ENCODE data around the gene TANC1.

The TANC1 gene

GRCh38 chr2:158962074-158962473 lies 6.4 kb upstream of the TANC1 start:
- no peak for DNase-seq (ENCODE audit: low read depth in 2 of 2)

DNA sequence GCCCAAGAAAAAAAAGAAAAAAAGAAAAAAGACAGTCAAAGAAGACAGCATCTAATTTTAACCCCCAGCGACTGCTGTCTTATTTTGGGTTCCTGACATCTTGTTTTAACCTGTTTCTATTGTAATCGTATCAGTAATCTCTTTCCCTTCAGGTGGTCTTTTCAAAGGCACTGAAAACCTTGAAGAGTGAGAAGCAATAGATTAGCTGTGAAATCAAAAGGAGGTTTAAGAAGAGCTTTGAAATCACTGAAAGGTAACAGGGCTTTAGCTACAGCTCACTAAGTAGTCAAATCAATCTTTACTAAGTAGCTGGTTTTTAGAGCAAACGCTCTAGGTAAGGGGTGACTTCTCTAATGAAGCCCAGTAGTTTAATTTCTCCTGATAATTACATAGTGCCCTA lies 5.4 kb upstream of the TANC1 start:
- no peak for DNase-seq (ENCODE audit: low read depth in 2 of 2)

- no peak for DNase-seq (ENCODE audit: low read depth in 2 of 2)
Observed at GRCh38 chr2:158965107-158965506, 3.3 kb upstream of the TANC1 start.

GRCh38 chr2:158965641-158966040 lies 2.8 kb upstream of the TANC1 start:
- DNase-seq (ENCODE audit: low read depth in 2 of 2), result no peak

GRCh38 chr2:158966312-158966711 lies 2.1 kb upstream of the TANC1 start:
- no peak for DNase-seq (ENCODE audit: low read depth in 2 of 2)

DNA sequence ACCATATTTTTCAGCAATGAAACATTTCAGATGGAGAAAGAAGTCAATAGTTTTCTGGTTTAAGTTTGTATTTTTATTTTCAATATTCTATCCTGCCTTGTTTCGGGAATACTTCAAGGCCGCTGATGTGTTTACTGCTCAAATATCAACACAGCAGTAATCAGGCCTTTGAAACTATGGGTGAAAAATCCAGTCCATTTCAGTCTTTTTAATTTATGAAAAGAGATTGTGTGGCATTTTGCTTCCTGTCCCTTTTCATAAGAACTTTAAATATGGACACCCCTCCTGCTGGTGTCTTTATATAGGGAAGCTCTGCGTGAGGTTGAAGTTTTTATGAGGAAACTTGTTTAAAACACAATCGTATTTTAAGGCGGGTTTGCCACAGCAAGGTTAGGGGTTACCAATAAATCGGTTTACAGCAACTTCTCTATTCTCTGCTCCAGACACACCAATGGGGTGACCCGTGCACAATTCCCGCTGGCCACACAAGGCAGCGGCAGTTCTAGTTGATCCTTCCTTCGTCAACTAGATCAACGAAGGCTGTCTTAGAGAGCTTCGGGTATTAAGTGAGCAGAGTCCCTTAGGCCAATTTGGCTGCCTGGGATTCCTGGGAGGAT lies 1.2 kb upstream of the TANC1 start:
- no peak for DNase-seq (ENCODE audit: low read depth in 2 of 2)

- DNase-seq (ENCODE audit: low read depth in 2 of 2), result no peak
Observed at GRCh38 chr2:158967731-158968395, 577 bp upstream of the TANC1 start.

GRCh38 chr2:158969162-158969714 lies 798 bp downstream of the TANC1 start:
- no peak for DNase-seq (ENCODE audit: low read depth in 2 of 2)

- DNase-seq (ENCODE audit: low read depth in 2 of 2), result no peak
Observed at GRCh38 chr2:158969715-158970240, 1.3 kb downstream of the TANC1 start.

DNA sequence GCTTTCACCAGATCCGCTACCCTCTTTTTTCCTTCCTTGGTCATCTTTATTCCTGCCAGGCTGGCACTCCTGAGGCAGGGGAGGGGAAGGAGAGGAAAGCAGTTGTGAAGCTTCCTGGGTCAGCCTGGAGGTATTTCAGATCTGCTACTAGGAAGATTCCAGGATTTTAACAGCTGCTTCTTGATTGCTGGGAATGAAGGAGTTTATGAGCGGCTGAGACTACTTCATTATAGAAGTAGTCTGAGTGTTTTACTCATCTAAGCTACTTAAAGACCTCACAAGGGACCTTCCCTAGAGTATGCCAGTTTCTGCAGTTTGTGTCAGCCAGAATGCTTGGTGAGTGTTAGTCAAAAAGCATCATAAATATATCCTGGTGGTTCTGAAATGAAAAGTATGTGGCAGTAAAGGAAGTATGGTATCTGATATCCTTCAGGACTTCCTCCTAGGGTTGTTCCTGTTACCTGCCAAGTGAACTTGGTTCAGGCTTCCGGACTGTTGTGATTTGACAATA lies 1.9 kb downstream of the TANC1 start:
- no peak for DNase-seq (ENCODE audit: low read depth in 2 of 2)

DNA sequence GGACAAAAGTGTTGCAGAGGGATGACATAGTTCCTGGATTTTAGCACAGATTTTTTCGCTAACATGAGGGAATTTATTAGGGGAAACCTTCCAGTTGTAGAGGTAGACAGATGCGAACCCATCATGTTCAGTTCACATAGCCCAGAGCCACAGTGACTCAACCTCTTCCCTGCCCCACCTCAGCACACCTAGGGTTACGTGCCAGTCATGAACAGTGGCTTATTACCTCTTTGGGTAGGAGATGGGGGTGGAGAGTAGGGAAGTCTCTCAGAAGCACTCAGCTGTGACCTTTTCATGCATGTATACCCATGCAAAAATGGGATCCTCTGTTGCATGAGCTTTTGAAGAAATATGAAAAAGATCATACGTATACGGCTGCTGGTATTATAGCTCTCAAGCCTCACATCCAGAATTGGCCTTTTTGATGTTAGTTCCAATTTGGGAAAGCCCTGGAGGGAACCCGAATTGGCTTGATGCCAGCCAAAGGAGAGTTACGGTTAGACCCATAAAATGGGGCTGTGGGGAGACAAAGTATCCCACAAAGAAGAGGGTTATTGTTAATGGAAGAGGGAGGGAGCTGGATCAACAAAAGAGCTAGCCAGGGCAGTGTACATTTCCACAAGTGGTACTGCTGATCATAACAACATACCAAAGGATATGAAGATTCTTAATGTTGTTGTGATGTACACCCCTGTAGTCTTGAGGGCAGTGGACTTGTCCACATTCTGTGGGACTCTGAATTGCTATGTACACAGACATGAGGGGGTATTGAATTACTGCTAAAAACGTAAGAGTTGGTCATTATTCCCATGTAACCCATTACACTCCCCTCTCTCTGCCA lies 4.9 kb downstream of the TANC1 start:
- DNase-seq (ENCODE audit: low read depth in 2 of 2), result no peak

DNA sequence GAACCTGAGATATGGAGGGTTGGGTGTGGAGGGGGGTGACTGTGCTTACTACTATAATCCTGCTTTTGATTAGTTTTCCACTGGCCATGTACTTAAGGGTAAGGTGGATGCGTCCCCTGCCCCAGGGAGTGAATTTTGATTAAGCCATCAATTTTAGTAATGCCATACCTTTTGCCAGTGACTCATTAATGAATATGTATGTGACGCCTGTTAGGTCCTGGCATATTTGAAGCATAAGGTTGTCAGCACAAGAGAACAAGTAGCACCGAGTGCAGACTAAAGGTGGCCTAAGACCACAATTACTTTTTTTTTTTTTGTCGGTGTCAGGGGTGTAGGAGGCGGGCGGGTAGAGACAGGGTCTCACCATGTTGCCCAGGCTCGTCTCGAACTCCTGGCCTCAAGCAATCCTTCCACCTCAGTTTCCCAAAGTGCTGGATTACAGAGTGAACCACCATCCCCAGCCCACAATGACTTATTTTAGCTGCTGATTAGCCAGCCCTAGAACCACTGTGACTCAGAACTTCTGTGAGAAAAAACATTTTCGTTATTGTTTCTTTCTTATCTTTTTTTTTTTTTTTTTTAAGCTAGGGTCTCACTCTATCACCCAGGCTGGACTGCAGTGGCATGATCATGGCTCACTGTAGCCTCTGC lies 7.0 kb downstream of the TANC1 start:
- DNase-seq (ENCODE audit: low read depth in 2 of 2), result no peak

GRCh38 chr2:158979772-158980171 lies 11.3 kb downstream of the TANC1 start:
- no peak for DNase-seq (ENCODE audit: low read depth in 2 of 2)

DNA sequence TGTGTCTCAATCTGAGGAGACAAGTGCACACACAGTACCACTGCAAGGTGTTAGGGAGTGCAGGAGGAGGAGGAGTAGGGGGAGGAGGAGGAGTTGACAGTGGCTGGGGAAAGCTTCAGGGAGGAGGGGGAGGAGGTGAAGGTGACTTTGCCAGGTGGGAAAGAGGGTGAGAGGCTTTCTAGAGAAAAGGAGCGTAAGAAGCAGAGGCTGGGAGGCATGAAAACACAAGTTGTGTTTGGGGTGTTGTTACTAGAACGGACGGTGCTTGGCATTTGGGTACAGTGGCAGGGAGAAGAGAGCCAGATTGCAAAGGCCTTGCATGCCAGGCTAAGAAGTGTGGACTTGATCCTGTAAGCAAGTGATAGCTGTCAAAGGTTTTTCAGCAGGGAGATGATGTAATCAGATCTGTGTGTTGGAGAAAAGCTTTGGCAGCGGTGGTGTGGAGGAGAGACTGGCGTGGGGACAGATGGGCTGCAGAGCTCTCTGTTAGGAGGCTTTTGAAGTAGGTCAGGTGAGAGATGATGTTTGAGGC lies 16.2 kb downstream of the TANC1 start:
- DNase-seq (ENCODE audit: low read depth in 2 of 2), result no peak

- DNase-seq (ENCODE audit: low read depth in 2 of 2), result no peak
Observed at GRCh38 chr2:158988501-158988900, 20.1 kb downstream of the TANC1 start.

DNA sequence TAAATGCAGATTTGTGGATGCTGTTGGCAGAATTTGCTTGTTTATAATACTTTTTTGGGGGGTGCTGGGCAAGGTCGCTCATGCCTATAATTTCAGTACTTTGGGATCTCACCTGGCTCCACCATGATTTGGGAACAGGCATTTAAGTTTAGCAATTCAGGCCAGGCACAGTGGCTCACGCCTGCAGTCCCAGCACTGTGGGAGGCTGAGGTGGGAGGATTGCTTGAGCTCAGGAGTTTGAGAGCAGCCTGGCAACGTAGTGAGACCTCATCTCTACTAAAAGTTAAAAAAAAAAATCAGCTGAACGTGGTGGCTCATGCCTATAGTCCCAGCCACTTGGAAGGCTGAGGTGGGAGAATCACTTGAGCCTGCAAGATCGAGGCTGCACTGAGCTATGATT lies 20.7 kb downstream of the TANC1 start:
- DNase-seq (ENCODE audit: low read depth in 2 of 2), result no peak

DNA sequence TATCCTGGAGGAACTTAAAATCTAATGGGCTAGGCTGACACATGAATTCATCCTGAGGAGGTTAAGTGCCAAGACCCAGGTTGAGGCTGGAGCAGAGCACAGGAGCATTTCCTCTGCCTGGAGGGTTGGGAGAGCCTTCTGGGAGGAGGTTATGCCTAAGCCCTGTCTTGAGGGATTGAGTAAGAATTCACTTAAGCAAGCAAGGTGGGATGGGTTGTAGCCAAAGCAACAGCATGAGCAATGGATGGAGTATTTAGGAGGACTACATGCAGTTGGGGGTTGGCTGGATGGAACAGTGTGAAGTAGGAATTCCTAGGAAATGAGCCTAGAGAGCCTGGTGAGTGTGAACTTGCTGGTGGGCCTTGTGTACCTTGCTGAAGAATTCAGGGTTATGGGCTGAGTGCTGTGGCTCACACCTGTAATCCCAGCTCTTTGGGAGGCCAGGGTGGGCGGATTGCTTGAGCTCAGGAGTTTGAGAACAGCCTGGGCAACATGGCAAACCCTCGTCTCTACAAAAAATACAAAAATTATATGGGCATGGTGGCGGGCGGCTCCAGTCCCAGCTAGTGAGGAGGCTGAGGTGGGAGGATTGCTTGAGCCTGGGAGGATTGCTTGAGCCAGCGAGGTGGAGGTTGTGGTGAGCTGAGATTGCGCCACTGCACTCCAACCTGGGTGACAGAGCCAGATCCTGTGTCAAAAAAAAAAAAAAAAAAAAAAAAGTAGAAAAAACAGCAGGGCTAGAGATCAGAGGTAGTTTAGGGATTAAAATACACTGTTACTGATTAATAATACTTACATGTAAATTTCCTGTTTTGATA lies 22.2 kb downstream of the TANC1 start:
- DNase-seq (ENCODE audit: low read depth in 2 of 2), result no peak

DNA sequence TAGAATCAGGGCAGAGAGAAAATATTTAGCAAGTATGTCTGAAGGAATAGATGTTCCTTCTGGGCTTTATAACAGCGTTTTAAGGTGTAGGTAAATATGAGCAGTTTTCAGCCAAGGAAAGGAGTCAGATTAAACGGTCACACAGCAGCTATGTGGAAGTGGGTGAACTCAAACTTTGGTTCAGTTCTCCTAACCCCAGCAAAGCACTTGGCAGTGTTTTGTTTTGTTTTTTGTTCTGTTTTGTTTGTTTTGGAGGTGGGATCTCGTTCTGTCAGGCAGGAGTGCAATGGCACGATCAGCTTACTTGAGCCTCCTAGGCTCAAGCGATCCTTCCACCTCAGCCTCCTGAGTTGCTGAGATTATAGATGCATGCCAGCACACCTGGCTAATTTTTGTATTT lies 24.6 kb downstream of the TANC1 start:
- no peak for DNase-seq (ENCODE audit: low read depth in 2 of 2)

GRCh38 chr2:158993721-158994587 lies 25.5 kb downstream of the TANC1 start:
- DNase-seq (ENCODE audit: low read depth in 2 of 2), result no peak
